Measurements from ENCODE around the gene CEP170B. TPM values are rescaled to one million over a fixed set of nuclear protein-coding genes. Genes with fewer than 3 reads are reported as not detected.

CEP170B gene
- total and polyA plus RNA-seq, 9 of the 15 experiments (the other 6 are each of a cell fraction or from before 2014, with no cell fraction given), result 0.01 to 10.2 (median 2.2) TPM

DNA sequence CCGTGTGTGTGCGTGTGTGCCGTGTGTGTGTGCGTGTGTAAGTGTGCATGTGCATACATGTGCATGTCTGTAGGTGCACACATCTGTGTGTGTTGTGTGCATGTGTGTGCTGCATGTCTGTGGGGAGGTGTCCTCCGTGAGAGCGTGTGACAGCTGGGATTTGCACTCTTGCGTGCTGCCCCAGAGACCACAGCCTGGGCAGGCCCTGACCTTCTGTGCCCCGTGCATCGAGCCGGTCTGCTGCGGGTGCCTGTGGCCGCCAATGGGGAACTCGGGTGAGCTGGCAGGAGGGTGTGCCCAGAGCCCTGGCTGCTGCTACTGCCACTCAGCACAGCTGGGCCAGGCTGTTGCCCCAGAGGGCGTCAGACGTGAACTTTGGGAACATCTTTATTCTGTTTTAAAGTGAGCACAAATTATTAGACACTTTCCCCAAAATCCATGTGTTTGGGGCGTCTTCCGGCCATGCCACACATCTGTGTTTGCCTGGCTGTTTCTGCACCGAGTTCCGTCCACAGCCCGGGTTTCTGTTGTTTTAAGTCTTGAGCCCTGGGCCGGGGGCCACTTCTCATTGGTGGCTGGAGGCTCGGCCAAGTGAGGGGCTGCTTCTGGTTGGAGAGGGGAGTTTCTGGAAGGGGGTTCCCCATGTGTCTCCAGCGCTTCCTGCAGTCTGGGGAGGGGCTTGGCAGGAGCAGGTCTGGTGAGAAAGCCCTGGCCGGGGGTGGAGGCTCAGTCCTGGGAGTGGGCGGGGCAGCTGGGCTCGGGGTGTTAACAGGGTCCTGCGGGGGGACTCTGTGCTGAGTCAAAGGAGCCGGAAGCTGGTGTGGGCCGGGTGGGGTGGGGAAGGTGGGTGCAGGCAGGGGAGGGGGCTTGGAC, 7.6 kb downstream of the CEP170B start:
- Histone ChIP-seq H3K36me3 (ENCODE audit: control insufficient read depth, insufficient read depth, low read length) (no peaks in the 10 kb centered on the region), H3K4me3 (no peak overlapping the region), H3K9ac (ENCODE audit: insufficient read depth in 1 of 2, low read depth in 2 of 2, low read length in 2 of 2) (no peak overlapping the region), H3K4me1 (replicated peaks in 1 of 2; ENCODE audit: control insufficient read depth in 2 of 2, insufficient read depth in 2 of 2, low read length in 2 of 2) (peaks cover 0 to 80% of the 10 kb centered on the region in 2 experiments; a peak in 3 of 5 replicates), H3K27ac (ENCODE audit: extremely low read depth, low read depth, low read length) (no peak overlapping the region), H3K4me2 (ENCODE audit: insufficient read depth, low read length) (no peak overlapping the region), H4K20me1 (replicated peaks; ENCODE audit: control insufficient read depth, insufficient read depth, low read length) (0 out of 2 replicates have a peak, but pooled peaks cover 4% of the 10 kb centered on the region), H3K79me2 (ENCODE audit: control insufficient read depth, insufficient read depth, low read length) (no peaks in the 10 kb centered on the region; the same call in 2 of the 3 replicates), H3K9me1 (ENCODE audit: control insufficient read depth, insufficient read depth, low read length) (peaks cover 3% of the 10 kb centered on the region), H3K9me3 (replicated peaks; ENCODE audit: control insufficient read depth, insufficient read depth, low read depth, low read length) (no peaks in the 10 kb centered on the region), H3K27me3 (ENCODE audit: control insufficient read depth in 2 of 2, insufficient read depth in 2 of 2, low read length in 2 of 2) (no peaks in the 10 kb centered on the region), H2AFZ (ENCODE audit: low read depth, low read length) (no peak overlapping the region)
- in situ Hi-C loops (cut with MboI), result no loop called here
- ATAC-seq (no peak), FAIRE-seq (no peak), DNase-seq (ENCODE audit: extremely low read depth in 1 of 4, low spot score in 3 of 4) (peak in 1 of 4 experiments; percentile 33)
- 77% methylated on average over 16 of the region's 29 CpGs for WGBS (ENCODE audit: insufficient coverage, low coverage, missing lambda C conversion rate)
- ChIA-PET POLR2A (interaction anchor here (0.6 kb wide), 1 partner anchor 443 kb away, joined by 4 read pairs; no protein-coding TSS in a partner anchor), CTCF (ENCODE audit: low intra/inter-chr PET ratio) (no interaction called here)
- BruUV-seq (replicated peaks), result no TSS peak
- TF ChIP-seq HNRNPL (IDR thresholded peaks at IDR 0.05; ENCODE audit: low read depth, low read length) (0 out of 2 replicates have a peak, but pooled peaks have one; percentile 4), ILK (tag; IDR thresholded peaks at IDR 0.05; ENCODE audit: borderline replicate concordance, low read depth) (no peak)
- TF ChIP-seq, protein P1, sequence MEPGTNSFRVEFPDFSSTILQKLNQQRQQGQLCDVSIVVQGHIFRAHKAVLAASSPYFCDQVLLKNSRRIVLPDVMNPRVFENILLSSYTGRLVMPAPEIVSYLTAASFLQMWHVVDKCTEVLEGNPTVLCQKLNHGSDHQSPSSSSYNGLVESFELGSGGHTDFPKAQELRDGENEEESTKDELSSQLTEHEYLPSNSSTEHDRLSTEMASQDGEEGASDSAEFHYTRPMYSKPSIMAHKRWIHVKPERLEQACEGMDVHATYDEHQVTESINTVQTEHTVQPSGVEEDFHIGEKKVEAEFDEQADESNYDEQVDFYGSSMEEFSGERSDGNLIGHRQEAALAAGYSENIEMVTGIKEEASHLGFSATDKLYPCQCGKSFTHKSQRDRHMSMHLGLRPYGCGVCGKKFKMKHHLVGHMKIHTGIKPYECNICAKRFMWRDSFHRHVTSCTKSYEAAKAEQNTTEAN (CRISPR knock-in tag; IDR thresholded peaks at IDR 0.05), result 0 out of 2 replicates have a peak, but pooled peaks have one; percentile 88
- intact Hi-C loops (cut with micrococcal nuclease), result loop anchor here (10.0 kb wide), 1 partner anchor 108 kb away; no protein-coding TSS in a partner anchor

Measured in K562 (cell line).